ENCODE data around the gene GPR17. TPM values are rescaled to one million over a fixed set of nuclear protein-coding genes. Genes with fewer than 3 reads are reported as not detected.

Gene GPR17, protein sequence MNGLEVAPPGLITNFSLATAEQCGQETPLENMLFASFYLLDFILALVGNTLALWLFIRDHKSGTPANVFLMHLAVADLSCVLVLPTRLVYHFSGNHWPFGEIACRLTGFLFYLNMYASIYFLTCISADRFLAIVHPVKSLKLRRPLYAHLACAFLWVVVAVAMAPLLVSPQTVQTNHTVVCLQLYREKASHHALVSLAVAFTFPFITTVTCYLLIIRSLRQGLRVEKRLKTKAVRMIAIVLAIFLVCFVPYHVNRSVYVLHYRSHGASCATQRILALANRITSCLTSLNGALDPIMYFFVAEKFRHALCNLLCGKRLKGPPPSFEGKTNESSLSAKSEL
- not detected in 2 replicates for total RNA-seq

DNA sequence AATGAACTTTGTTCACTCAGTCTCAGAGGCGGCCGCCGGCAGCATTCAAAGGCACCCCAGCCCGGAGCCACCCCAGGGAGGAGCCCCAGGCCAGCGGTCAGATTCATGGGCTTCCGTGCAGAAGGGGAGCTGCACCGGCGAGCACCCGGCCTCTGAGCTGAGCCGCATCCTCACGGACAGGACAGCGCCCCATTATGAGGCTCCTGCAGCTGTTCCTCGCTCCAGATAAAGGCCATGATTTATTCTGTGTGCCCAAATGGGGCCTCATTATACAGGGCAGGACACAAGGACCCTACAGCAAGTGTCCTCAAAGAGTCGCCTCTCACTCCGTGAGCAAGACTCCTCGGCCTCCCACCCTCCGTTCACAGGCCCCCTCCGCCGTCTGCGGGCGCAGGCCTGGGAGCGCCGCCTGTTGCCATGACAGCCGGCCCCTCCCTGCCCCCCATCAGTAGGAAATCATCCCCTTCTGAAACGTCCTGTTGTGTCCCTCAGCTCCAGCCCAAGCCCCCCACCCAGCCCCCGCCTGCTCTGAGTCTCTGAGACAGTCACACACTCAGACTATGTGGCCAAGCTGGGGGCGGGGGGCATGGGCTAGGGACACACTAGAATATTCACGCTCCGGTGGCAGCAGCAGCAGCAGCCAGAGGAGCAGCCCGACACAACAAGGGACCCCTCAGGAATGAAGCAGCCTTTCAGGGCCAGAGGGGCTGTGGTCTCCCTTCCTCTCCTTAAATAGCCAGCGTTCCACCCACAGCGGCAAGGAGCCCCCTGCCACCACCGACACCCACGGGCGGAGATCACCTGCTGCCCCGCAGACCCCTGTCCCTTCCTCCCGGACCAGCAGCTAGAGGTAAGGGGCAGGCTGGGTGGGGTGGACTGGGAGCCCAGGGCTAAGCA, at the start of gene GPR17:
GPR17 (plus strand) TSS at position 759 of the 897 bp plus-strand sequence. CDS start 4,583 bp downstream, outside the sequence.
- DNase-seq (ENCODE audit: low read depth): no peak

DNA sequence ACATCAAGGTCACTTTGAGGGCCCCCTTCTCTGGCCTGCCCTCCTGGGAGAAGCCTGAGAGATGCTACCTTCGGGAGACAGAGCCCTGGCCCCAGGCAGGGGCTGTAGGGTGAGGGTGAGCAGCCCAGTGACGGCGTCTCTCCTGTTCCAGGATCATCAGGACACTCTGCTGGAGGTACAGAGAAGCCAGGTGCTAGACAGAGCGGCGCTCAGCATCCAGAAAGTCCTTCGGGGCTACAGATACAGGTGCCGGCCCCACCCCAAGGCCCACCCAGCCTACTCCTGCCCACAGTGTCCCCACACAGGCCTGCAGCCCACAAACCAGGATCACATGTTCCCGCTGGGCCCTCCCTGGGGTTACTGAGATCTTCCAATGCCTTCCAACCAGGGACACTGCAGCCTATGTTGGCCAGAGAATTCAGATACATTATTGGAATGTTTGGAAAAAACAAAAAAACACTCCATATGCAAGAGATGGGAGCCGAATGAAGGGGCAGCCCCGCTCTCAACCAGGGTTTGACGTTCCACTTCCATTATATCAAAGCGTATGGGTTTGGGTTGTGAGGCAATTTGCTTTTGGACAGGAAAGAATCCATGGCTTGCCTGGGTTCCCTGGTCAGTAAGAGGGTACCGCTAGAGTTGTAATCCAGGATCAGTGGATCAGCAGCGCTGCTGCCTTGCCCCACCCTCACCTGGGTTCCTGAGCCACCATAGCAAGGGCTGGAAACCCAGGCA, 49.5 kb upstream of the GPR17 start:
- no peak for DNase-seq (ENCODE audit: low read depth)

DNA sequence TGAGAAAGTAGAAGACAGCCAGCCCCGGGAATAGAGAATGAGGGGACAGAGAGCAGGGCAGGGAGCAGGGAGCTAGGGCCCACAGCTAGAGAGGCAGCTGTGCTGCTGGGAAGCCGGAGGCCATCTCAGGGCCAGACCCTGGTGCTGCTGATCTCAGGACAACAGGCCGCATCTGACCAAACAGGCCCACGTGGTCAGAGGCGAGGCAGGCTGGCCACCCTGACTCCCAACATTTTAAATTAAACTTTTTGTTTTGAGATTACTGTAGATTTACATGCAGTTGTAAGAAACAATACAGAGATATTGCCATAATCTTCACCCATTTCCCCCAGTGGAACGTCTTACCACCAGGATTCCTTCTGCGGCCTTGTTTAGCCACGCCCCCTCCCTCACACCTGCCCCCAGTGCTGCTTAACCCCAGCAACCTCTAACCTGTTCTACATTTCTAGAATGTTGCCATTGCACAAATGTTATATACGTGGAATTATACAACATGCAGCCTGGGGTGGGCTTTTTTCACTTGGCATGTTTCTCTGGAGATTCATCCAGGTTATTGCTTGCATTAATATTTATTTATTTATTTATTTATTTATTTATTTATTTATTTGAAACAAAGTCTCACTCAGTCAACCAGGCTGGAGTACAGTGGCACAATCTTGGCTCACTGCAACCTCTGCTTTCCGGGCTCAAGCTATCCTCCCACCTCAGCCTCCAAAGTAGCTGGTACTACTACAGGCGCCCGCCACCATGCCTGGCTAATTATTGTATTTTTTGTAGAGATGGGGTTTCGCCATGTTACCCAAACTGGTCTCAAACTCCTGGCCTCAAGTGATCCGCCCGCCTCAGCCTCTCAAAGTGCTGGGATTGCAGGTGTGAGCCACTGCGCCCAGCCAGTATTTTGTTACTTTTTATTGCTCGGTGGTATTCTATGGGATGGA, 48.6 kb upstream of the GPR17 start:
- DNase-seq (ENCODE audit: low read depth): no peak

DNA sequence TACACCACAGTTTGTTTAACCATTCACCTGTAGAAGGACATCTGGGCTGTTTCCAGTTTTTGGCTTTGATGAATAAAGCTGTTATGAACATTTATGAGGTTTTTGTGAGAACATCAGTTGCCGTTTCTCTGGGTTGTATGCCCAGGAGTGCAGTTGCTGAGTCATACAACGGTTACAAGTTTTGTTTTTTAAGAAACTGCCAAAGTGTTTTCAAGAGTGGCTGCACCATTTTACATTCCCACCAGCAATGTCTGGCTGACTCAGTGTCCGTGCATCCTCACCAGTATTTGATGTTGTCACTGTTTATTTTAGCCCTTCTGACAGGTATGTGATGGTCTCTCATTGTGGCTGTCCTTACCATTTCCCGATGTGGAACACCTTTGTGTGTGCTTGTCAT, 48.0 kb upstream of the GPR17 start:
- no peak for DNase-seq (ENCODE audit: low read depth)

DNA sequence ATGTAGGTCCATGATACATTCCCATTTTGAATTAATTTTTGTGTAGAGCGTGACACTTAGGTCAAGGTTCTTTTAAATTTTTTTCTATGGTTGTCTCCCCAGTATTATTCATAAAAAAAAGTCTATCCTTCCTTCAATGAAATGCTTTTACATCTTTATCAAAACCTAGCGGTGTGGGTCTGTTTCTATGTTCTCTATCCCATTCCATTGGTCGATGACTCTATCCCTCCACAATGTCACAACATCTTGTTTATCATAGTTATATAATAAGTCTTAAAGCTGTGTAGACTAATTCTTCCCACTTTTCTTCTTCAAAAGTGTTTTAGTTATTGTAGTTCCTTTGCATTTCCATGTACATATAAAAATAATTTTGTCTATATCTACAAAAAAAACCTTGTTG, 47.2 kb upstream of the GPR17 start:
- no peak for DNase-seq (ENCODE audit: low read depth)

DNA sequence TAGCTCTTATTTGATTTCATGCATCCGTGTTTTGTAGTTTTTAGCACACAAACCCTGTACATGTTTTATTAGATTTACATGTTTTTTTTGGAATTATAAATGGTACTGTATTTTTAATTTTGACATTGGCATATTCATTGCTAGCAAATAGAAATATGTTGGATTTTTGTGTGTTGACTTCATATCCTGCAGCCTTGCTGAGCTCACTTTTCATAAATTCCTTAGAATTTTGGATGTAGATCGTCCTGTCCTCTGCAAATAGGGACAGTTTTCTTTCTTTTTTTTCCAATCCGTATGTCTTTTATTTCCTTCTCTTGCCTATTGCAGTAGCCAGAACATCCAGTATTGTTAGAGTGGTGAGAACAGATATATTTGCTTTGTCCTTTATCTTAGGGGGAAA, 46.7 kb upstream of the GPR17 start:
- no peak for DNase-seq (ENCODE audit: low read depth)

DNA sequence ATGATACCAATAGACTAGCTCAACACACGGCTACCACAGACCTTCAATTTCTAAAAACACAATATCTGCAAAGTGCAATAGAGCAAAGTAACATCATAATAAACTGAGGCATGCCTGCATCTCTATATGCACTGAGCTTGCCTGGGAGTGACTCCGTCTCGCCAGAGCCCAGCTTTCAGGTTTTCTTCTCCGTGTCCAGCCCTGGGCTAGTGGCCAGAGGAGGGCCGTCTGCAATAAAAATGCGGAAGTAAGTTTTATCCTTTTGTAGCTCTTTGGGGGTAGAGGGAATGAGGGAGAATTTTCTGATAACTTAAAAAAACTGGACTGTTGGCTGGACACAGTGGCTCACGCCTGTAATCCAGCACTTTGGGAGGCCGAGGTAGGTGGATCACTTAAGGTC, 41.0 kb upstream of the GPR17 start:
- no peak for DNase-seq (ENCODE audit: low read depth)

DNA sequence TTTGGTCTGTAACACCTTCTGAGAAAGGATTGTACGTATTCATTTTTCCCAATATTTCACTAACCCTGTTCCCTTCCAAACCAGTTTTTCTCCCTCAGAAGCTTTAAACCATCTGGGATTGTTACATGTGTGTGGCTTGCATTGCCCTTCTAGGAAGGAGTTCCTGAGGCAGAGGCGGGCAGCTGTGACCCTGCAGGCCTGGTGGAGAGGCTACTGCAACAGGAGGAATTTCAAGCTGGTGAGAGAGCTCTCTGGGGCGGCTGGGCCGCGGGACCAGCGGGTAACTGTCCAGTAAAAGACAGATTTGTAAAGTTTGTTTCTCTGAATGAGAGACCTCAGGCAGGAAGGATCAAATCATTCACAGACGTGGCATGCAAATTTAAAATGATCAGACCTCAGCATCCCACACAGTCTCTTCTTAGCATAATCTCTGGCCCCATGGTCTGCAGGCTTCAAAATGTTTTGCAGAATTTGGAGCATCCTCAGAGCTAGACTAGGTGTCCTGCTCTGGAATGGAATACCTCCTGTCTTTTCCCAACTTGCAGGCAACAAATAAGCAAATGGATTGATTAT, 40.2 kb upstream of the GPR17 start:
- DNase-seq (ENCODE audit: low read depth): no peak

DNA sequence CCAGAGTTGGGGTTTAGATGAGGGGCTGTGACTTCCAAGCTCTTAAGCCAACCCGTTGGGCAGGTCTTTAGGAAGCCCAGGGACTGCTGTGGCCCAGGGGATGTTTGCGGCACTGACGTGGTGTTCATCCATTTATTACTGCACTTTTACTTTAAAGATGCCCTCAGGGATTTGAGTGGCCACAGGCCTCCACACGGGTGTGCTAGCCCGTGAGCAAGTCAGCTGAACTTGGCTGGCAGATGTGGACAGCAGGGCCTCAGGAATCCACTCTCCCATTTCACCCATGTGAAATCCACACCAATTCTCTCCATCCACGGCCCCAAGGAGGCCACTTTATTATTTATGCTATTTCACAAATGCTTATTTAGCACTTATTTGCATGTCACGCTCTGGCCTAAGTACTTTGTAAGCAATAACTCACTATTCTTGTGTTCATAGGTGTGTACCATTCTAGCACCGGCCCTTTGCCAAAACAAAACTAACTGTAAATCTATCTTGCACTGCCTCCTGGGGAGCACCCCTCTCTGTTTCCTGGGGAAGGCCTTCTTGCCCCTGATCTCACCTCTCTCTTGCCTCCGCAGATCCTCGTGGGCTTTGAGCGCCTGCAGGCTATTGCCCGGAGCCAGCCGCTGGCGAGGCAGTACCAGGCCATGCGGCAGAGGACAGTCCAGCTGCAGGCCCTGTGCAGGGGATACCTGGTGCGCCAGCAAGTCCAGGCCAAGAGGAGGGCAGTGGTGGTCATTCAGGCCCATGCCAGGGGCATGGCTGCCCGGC, 39.1 kb upstream of the GPR17 start:
- no peak for DNase-seq (ENCODE audit: low read depth)

DNA sequence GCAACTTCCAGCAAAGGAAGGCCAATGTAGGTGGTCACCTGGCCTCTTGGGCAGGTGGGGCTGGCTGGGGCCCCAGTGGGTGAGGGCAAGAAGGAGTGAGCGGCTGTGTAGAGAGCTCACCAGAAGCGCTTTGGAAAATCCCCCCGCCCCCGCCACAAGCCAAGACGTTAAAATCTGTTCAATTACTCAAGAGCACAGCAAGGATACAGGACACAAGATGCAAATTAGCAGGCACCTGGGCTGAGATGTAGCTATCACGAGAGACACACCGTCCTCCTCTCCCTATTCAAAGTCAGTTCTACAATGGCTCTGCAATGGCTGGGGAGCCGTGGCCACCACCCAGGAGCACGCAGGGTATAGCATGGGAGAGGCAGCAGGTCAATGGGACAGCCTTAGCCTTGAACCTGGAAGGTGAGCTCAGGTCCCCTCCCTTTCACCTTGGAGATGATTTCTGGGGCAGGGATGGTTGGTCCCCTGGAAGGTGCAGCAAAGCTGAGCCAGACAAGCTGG, 38.5 kb upstream of the GPR17 start:
- DNase-seq (ENCODE audit: low read depth): no peak

DNA sequence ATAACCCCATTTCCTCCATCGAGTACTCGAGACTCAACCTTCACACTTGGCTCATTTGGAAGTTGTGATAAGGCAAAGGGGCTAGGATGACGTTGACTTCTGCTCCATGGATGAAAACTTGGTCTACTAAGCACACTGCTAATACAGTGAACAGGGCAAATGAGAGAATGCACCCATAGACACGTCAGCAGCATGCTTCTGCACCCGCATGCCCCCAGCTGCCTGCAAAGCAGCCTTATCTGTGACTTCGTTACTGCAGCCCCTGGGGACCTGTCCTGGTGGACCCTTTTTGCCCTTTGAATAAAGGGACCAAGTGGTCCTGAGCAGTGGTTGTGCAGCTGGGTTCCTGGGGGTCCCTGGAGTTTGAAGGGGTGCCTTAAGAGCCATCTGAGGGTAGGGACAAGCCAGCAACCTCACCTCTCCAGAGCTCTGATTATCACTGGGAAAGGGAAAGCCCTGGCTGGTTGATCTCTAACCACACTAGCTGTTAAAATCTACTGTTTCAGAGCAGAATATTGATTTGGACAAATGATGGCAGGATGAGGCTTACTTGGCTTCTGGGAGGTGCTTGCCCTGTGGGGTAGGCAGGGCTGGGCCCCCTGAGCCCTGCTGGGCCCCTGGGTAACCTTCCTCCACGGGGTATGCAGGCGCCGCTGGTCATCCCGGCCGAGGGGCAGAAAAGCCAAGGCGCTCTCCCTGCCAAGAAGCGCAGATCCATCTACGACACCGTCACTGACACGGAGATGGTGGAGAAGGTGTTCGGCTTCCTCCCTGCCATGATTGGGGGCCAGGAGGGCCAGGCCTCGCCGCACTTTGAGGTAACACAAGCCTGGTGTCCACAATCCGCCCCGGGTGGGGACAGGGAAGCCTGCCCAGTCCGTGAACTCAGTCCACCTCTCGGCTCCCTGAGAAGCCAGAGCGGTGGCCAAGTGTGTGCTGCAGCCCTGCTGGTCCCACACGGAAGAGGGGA, 37.6 kb upstream of the GPR17 start:
- DNase-seq (ENCODE audit: low read depth): no peak

DNA sequence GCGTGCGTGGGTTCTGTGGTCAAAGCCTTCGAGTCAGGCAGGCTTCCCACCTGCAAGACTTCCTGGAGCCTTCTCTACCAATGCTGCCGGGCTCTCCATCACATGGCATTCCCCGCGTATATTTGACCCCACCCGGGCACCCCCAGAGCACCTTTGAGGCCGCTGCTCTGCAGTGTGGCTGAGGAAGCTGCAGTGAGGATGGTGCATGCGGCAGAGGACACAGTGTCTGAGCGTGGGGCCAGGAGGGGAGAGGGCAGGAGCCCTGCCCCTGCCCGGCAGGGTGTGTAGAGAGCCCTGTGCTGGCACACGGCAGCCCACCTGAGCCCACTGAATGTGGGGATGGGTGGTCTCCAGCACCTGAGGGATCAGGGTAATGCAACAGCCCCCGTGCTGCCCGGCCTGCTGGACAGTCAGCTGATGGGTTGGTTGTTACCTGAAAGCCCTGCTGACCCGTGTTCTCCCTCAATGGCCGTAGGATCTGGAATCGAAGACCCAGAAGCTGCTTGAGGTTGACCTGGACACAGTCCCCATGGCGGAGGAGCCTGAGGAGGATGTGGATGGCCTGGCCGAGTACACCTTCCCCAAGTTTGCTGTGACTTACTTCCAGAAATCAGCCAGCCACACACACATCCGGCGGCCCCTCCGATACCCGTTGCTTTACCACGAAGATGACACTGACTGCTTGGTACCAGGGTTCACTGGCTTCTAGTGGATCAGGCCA, 36.8 kb upstream of the GPR17 start:
- no peak for DNase-seq (ENCODE audit: low read depth)

DNA sequence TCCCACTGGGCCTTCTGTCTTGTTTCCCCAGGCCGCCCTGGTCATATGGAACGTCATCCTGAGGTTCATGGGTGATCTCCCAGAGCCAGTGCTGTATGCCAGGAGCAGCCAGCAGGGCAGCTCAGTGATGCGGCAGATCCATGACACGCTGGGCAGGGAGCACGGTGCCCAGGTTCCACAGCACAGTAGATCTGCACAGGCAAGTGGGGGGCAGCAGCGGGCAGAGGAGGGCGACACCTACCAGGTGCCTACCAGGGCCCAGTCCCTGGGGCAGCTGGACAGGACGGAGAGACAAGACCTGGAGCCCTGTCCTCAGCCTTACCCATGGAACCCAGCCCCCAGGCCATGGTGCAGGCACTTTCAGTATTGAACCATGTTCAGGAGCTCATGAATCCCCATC, 36.1 kb upstream of the GPR17 start:
- DNase-seq (ENCODE audit: low read depth): no peak

DNA sequence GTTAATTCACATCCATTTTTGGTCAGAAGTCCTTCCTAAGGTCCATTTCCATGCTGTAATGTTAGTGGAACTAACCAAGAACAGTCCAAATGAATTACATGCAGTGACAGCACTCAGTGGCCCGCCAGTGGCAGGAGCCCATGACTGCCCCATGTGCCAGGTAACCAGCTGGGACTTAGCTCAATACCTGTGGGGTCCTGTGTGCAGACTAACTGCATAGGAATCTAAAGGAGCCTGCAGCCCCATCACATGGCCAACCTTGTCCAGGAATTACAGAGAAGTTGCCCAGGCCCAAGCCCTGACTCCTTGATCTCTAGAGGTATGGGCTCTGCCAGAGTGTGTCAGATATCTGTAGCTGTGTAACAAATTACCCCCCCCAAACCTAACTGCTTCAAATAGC, 35.4 kb upstream of the GPR17 start:
- no peak for DNase-seq (ENCODE audit: low read depth)

DNA sequence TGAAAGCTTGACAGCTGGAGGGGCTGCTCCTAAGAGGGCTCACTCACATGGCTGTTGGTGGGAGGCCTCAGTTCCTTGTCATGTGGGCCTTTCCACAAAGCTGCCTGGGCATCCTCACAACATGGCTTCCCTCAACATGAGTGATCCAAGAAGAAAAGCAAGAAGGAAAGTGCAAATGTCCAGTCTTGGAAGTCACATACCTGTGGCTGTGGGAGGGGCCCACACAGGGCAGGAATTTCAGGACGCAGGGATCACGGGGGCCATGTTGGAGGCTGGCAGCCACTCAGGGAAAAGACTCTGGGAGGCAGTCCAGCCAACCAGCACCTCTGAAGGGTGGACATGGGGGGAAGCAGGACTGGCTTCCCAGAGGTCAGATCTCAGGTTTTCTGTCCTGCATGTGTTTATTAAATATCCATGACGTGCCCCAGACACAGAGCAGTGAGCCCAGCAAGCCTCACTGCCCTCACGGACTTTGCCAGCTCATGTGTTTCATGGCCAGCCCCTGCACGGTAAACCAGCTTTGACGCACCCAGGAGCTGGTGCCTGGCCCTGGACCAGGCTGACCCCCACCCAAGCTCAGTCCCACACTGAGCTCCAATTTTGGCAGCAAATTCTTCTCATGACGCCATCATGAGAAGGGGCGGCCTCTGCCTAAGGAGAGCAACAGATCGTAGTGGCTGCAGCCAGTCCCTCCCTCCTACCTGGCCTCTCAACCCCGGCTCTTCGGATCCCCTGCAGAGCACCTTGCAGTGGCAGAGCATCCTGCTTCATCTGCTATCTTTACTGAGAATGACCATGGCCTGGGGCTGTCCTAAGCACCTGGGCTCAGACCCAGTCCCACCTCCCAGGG, 34.7 kb upstream of the GPR17 start:
- no peak for DNase-seq (ENCODE audit: low read depth)

DNA sequence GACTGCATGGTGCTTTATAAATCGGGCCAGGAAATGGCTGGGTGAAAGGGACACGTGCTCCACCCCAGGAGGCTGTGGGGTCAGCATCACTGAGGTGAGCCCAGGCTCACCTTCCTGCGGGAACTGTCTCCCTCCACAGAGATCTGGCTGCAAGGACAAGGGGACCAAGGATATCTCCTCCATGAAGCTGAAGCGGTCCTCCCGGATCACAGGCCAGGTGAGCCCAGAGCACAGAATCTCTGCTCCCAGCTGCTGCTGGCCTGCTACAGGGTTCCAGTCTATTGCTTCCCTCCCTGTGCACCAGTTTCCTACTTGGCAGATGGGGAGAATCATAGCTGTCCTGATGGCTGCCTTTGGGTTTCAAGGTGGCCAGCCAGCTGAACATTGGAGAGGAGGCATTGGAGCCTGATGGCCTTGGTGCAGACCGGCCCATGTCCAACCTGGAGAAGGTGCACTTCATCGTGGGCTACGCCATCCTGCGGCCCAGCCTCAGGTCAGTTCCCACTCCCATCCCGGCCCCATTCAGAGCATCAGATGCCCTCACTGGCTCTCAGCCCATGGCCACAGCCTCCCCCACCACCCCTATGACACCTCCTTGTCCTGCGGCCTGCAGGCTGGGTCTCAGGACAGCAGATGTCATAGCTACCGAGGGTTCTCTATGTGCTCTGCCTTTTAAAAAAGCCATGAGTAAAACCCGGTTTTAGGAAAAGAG, 33.7 kb upstream of the GPR17 start:
- DNase-seq (ENCODE audit: low read depth): no peak
